HepG2 (cell line): ENCODE data around the gene SEZ6L.

Experiments
- FOXM1 ChIP-seq: sonication (generic); formaldehyde crosslinking; IDR thresholded peaks from 2 replicates; pipeline ENCODE4 v1.5.0; 2020; ENCODE audit warnings: missing genetic modification reagents
- KAT8 ChIP-seq: IDR thresholded peaks from 2 replicates; pipeline ENCODE4 v1.6.1; 2016; ENCODE audit warnings: missing genetic modification reagents, missing compliant biosample characterization
- SRSF9 ChIP-seq: fragments of 200-400 bp; formaldehyde crosslinking; IDR thresholded peaks from 2 replicates; pipeline ENCODE4 v1.6.1; 2018; ENCODE audit warnings: borderline replicate concordance, mild to moderate bottlenecking, low read depth, low read length; ENCODE audit not compliant: insufficient read depth, poor library complexity, severe bottlenecking
- ZNF629 ChIP-seq: sonication (generic); formaldehyde crosslinking; conservative IDR thresholded peaks from 2 replicates; pipeline ENCODE4 v1.5.0; 2020; ENCODE audit warnings: missing genetic modification reagents
- TF ChIP-seq, protein P1 (sequence below): sonication (generic); formaldehyde crosslinking; IDR thresholded peaks from 2 replicates; pipeline ENCODE4 v1.5.0; 2020; ENCODE audit warnings: mild to moderate bottlenecking, missing genetic modification reagents, moderate library complexity

DNA sequence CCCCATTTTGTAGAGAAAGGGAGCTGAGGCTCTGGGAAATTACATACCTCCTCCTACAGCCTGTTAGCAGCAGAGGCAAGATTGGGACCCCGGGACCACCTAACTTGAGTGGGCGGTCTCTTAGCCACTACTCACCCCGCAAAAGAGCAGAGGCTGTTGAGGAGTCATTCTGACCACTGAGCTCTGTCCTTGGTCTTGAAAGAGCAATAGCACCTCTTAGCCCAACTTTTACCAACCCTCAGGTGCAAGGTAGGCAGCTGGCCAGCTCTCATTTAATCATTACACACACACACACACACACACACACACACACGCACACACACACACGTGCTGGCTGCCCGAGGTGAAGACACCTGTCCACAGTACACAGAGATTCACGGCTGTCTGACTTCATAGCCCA, 144.0 kb downstream of the SEZ6L start:
- TF ChIP-seq FOXM1 (CRISPR knock-in tag) (no peak), KAT8 (CRISPR knock-in tag) (no peak), ZNF629 (CRISPR knock-in tag) (no peak), SRSF9 (no peak)
- TF ChIP-seq, protein P1, sequence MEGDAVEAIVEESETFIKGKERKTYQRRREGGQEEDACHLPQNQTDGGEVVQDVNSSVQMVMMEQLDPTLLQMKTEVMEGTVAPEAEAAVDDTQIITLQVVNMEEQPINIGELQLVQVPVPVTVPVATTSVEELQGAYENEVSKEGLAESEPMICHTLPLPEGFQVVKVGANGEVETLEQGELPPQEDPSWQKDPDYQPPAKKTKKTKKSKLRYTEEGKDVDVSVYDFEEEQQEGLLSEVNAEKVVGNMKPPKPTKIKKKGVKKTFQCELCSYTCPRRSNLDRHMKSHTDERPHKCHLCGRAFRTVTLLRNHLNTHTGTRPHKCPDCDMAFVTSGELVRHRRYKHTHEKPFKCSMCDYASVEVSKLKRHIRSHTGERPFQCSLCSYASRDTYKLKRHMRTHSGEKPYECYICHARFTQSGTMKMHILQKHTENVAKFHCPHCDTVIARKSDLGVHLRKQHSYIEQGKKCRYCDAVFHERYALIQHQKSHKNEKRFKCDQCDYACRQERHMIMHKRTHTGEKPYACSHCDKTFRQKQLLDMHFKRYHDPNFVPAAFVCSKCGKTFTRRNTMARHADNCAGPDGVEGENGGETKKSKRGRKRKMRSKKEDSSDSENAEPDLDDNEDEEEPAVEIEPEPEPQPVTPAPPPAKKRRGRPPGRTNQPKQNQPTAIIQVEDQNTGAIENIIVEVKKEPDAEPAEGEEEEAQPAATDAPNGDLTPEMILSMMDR = no peak
